K562 (cell line): Measurements from ENCODE around the gene DET1. TPM values are rescaled to one million over a fixed set of nuclear protein-coding genes. Genes with fewer than 3 reads are reported as not detected.

Experiments
- BCL6 ChIP-seq: fragments of 250-450 bp; sonication (Bioruptor Pico); IDR thresholded peaks from 2 replicates; pipeline ENCODE4 v1.4.0; 2020
- CCNT2 ChIP-seq: IDR thresholded peaks from 2 replicates; pipeline ENCODE4 v1.6.1; 2011; ENCODE audit warnings: borderline replicate concordance, low read depth, mild to moderate bottlenecking, moderate library complexity, mixed read lengths, low read length; ENCODE audit not compliant: insufficient read length; ENCODE audit errors: extremely low read depth
- ETS2 ChIP-seq: IDR thresholded peaks from 2 replicates; pipeline ENCODE4 v1.6.1; 2016; ENCODE audit warnings: borderline replicate concordance, missing genetic modification characterization, mild to moderate bottlenecking, moderate library complexity, missing compliant biosample characterization; ENCODE audit not compliant: poor library complexity, severe bottlenecking
- FOXA3 ChIP-seq, 2 experiments: fragments of 450-650 bp in 1 of 2; sonication (generic) in 1 of 2; formaldehyde crosslinking; IDR thresholded peaks in 1 of 2; conservative IDR thresholded peaks in 1 of 2; 2 replicates each; pipeline versions ENCODE4 v1.4.0 to v1.8.0; 2020 to 2022; ENCODE audit warnings: mild to moderate bottlenecking in 2 of 2, missing genetic modification reagents in 1 of 2
- FOXK2 ChIP-seq, 2 experiments: fragments of 450-650 bp; IDR thresholded peaks in 1 of 2; conservative IDR thresholded peaks in 1 of 2; 2 replicates each; pipeline ENCODE4 v1.6.1; 2016; ENCODE audit warnings: low read depth in 2 of 2, mild to moderate bottlenecking in 1 of 2
- GABPB2 ChIP-seq: fragments of 250-450 bp; sonication (Bioruptor Pico); conservative IDR thresholded peaks from 2 replicates; pipeline ENCODE4 v1.5.1; 2021; ENCODE audit warnings: mild to moderate bottlenecking
- HNRNPL ChIP-seq: fragments of 200-400 bp; formaldehyde crosslinking; IDR thresholded peaks from 2 replicates; pipeline ENCODE4 v1.6.1; 2017; ENCODE audit warnings: low read depth, mild to moderate bottlenecking, low read length
- JUND ChIP-seq, 2 experiments: IDR thresholded peaks; 2 replicates in 1 of 2; 3 replicates in 1 of 2; pipeline ENCODE4 v1.6.1; 2011; ENCODE audit warnings: borderline replicate concordance in 2 of 2, low read depth in 2 of 2, low read length in 2 of 2, improper control_type of control experiment in 1 of 2, missing biosample characterization in 1 of 2, missing genetic modification characterization in 1 of 2, missing genetic modification reagents in 1 of 2
- MECOM ChIP-seq: fragments of 250-450 bp; sonication (Bioruptor Pico); IDR thresholded peaks from 2 replicates; pipeline ENCODE4 v1.8.0; 2022; ENCODE audit warnings: inconsistent platforms
- POLR2AphosphoS5 ChIP-seq: IDR thresholded peaks from 2 replicates; pipeline ENCODE4 v1.6.1; 2011; ENCODE audit warnings: mild to moderate bottlenecking, low read depth, low read length, moderate library complexity; ENCODE audit not compliant: control insufficient read depth, insufficient read depth
- PRMT5 ChIP-seq: sonication (generic); formaldehyde crosslinking; IDR thresholded peaks from 2 replicates; pipeline ENCODE4 v1.5.0; 2020; ENCODE audit warnings: missing genetic modification reagents
- RFX1 ChIP-seq: fragments of 450-650 bp; IDR thresholded peaks from 2 replicates; pipeline ENCODE4 v1.6.1; 2016; ENCODE audit warnings: mild to moderate bottlenecking, moderate library complexity
- SIRT6 ChIP-seq: IDR thresholded peaks from one replicate; pipeline ENCODE4 v1.6.1; 2012; ENCODE audit warnings: low read depth, mild to moderate bottlenecking, control low read depth, inconsistent platforms, low read length, moderate library complexity
- ZNF146 ChIP-seq: IDR thresholded peaks from one replicate; pipeline ENCODE4 v1.6.1; 2018; ENCODE audit warnings: missing compliant biosample characterization; ENCODE audit not compliant: unreplicated experiment
- ZNF217 ChIP-seq: sonication (generic); formaldehyde crosslinking; IDR thresholded peaks from 2 replicates; pipeline ENCODE4 v1.8.0; 2022; ENCODE audit warnings: mild to moderate bottlenecking, missing genetic modification reagents
- ZNF57 ChIP-seq: fragments of 450-650 bp; formaldehyde crosslinking; IDR thresholded peaks from 2 replicates; pipeline ENCODE4 v1.4.0; 2020; ENCODE audit warnings: mild to moderate bottlenecking, moderate library complexity
- polyA plus RNA-seq, 8 experiments: library from polyadenylated mRNA; depleted of rRNA in 4 of 8; stranded (reverse) in 5 of 8; unstranded in 3 of 8; fragments of >200 nt; fragmentation: Nextera tagmentation in 2 of 8; fragmentation: Illumina TruSeq in 1 of 8; extraction: Ambion mirVana in 2 of 8; extraction: Trizol in 1 of 8; gene quantifications; 2 replicates each; pipeline versions ENCODE4 v1.2.1 to v1.2.3, GENCODE V29; 2011 to 2014; ENCODE audit warnings: inconsistent platforms in 1 of 8, missing spikeins in 1 of 8
- total RNA-seq, 7 experiments: library from RNA; depleted of rRNA in 6 of 7; stranded (reverse); fragments of >200 nt in 6 of 7; fragmentation: Illumina TruSeq in 2 of 7; extraction: Trizol in 2 of 7; gene quantifications; 2 replicates each; pipeline versions ENCODE4 v1.2.1 to v1.2.3, GENCODE V29; 2011 to 2021; ENCODE audit warnings: low replicate concordance in 1 of 7
- TF ChIP-seq, protein P1 (sequence below): IDR thresholded peaks from 3 replicates; pipeline ENCODE4 v1.6.1; 2011; ENCODE audit warnings: borderline replicate concordance, mild to moderate bottlenecking, moderate library complexity; ENCODE audit not compliant: insufficient read length; ENCODE audit errors: extremely low read depth
- TF ChIP-seq, protein P2 (sequence below): fragments of 450-650 bp; formaldehyde crosslinking; IDR thresholded peaks from 2 replicates; pipeline ENCODE4 v1.4.0; 2020; ENCODE audit warnings: mild to moderate bottlenecking, moderate library complexity
- TF ChIP-seq, protein P3 (sequence below): sonication (generic); formaldehyde crosslinking; IDR thresholded peaks from 2 replicates; pipeline ENCODE4 v1.8.0; 2022; ENCODE audit warnings: missing genetic modification reagents, mild to moderate bottlenecking, borderline replicate concordance
- TF ChIP-seq, protein P4 (sequence below): IDR thresholded peaks from 2 replicates; pipeline ENCODE4 v1.6.1; 2011; ENCODE audit not compliant: insufficient read length; ENCODE audit errors: extremely low read depth

Gene DET1
- total and polyA plus RNA-seq, 9 of the 15 experiments (the other 6 are each of a cell fraction or from before 2014, with no cell fraction given), result 4.2 to 8.1 (median 6.0) TPM

DNA sequence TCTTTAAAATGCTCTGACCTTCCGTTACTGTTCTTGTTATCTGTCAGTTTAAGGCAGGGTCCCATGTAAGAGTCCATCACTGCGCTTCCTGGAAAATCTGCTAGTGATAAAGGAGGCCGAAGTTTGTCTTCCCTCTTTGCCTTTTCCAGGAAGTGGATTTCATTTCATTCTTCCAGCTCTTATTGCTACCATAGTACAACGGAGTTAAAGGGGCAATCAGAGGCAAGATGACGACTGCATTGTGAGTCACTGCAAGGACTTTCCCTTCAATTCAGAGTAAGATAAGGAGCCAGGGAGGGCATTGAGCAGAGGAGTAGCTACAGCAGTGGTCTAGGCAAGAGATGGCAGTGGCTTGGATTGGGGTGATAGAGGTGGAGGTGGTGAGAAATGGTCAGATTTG lies 17.2 kb upstream of the DET1 start (continued):
- TF ChIP-seq, protein P1, sequence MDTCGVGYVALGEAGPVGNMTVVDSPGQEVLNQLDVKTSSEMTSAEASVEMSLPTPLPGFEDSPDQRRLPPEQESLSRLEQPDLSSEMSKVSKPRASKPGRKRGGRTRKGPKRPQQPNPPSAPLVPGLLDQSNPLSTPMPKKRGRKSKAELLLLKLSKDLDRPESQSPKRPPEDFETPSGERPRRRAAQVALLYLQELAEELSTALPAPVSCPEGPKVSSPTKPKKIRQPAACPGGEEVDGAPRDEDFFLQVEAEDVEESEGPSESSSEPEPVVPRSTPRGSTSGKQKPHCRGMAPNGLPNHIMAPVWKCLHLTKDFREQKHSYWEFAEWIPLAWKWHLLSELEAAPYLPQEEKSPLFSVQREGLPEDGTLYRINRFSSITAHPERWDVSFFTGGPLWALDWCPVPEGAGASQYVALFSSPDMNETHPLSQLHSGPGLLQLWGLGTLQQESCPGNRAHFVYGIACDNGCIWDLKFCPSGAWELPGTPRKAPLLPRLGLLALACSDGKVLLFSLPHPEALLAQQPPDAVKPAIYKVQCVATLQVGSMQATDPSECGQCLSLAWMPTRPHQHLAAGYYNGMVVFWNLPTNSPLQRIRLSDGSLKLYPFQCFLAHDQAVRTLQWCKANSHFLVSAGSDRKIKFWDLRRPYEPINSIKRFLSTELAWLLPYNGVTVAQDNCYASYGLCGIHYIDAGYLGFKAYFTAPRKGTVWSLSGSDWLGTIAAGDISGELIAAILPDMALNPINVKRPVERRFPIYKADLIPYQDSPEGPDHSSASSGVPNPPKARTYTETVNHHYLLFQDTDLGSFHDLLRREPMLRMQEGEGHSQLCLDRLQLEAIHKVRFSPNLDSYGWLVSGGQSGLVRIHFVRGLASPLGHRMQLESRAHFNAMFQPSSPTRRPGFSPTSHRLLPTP, result no peak
- no peak for TF ChIP-seq BCL6
- peak; percentile 21; the same call in 1 of the 2 replicates for TF ChIP-seq MECOM
- no peak for TF ChIP-seq ZNF217 (CRISPR knock-in tag)
- no peak for TF ChIP-seq PRMT5 (CRISPR knock-in tag)
- TF ChIP-seq ETS2 (tag), result no peak
- no peak for TF ChIP-seq ZNF57 (CRISPR knock-in tag)
- TF ChIP-seq, protein P2, sequence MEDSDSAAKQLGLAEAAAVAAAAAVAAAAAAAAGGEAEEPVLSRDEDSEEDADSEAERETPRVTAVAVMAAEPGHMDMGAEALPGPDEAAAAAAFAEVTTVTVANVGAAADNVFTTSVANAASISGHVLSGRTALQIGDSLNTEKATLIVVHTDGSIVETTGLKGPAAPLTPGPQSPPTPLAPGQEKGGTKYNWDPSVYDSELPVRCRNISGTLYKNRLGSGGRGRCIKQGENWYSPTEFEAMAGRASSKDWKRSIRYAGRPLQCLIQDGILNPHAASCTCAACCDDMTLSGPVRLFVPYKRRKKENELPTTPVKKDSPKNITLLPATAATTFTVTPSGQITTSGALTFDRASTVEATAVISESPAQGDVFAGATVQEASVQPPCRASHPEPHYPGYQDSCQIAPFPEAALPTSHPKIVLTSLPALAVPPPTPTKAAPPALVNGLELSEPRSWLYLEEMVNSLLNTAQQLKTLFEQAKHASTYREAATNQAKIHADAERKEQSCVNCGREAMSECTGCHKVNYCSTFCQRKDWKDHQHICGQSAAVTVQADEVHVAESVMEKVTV (CRISPR knock-in tag), result no peak
- no peak for TF ChIP-seq GABPB2 (CRISPR knock-in tag)
- TF ChIP-seq RFX1, result no peak
- no peak for TF ChIP-seq ZNF146 (CRISPR knock-in tag)
- TF ChIP-seq FOXA3 (CRISPR knock-in tag; conservative IDR thresholded peaks at IDR 0.05 in 1 of 2, IDR thresholded peaks at IDR 0.05 in 1 of 2), result no peak
- TF ChIP-seq SIRT6, result no peak
- peak; percentile 42 for TF ChIP-seq CCNT2
- TF ChIP-seq JUND (IDR thresholded peaks at IDR 0.05; ENCODE audit: borderline replicate concordance, low read depth, low read length), result peak; percentile 93
- TF ChIP-seq JUND (tag; IDR thresholded peaks at IDR 0.05; ENCODE audit: borderline replicate concordance, low read depth, low read length), result peak; percentile 89; the same call in 2 of the 3 replicates
- TF ChIP-seq, protein P3, sequence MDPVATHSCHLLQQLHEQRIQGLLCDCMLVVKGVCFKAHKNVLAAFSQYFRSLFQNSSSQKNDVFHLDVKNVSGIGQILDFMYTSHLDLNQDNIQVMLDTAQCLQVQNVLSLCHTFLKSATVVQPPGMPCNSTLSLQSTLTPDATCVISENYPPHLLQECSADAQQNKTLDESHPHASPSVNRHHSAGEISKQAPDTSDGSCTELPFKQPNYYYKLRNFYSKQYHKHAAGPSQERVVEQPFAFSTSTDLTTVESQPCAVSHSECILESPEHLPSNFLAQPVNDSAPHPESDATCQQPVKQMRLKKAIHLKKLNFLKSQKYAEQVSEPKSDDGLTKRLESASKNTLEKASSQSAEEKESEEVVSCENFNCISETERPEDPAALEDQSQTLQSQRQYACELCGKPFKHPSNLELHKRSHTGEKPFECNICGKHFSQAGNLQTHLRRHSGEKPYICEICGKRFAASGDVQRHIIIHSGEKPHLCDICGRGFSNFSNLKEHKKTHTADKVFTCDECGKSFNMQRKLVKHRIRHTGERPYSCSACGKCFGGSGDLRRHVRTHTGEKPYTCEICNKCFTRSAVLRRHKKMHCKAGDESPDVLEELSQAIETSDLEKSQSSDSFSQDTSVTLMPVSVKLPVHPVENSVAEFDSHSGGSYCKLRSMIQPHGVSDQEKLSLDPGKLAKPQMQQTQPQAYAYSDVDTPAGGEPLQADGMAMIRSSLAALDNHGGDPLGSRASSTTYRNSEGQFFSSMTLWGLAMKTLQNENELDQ (CRISPR knock-in tag), result no peak
- TF ChIP-seq, protein P4, sequence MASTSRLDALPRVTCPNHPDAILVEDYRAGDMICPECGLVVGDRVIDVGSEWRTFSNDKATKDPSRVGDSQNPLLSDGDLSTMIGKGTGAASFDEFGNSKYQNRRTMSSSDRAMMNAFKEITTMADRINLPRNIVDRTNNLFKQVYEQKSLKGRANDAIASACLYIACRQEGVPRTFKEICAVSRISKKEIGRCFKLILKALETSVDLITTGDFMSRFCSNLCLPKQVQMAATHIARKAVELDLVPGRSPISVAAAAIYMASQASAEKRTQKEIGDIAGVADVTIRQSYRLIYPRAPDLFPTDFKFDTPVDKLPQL, result no peak
- TF ChIP-seq HNRNPL, result no peak
- TF ChIP-seq FOXK2 (conservative IDR thresholded peaks at IDR 0.05 in 1 of 2, IDR thresholded peaks at IDR 0.05 in 1 of 2; ENCODE audit: low read depth in 2 of 2), result peak; percentile 17 to 25; a peak in 1 of 4 replicates
- no peak for TF ChIP-seq POLR2AphosphoS5
